GM12873 (cell line): Measurements from ENCODE around the gene YWHAQ.

Source experiments
- CTCF ChIP-seq: IDR thresholded peaks from 2 replicates; pipeline ENCODE4 v1.5.1; 2012; ENCODE audit warnings: low read depth, mild to moderate bottlenecking, moderate library complexity, low read length, control low read depth; ENCODE audit not compliant: insufficient read depth; ENCODE audit errors: missing control alignments

The YWHAQ gene

GRCh38 chr2:9661261-9661660 is 30.5 kb upstream of the YWHAQ start:
- TF ChIP-seq CTCF: no peak

- TF ChIP-seq CTCF: no peak
Observed at GRCh38 chr2:9660781-9661180, 30.0 kb upstream of the YWHAQ start.

- no peak for TF ChIP-seq CTCF
Observed at GRCh38 chr2:9660154-9660553, 29.4 kb upstream of the YWHAQ start.

GRCh38 chr2:9658972-9659371 is 28.2 kb upstream of the YWHAQ start:
- TF ChIP-seq CTCF: no peak

- TF ChIP-seq CTCF: no peak
Observed at GRCh38 chr2:9657731-9658130, 26.9 kb upstream of the YWHAQ start.

- TF ChIP-seq CTCF: no peak
Observed at GRCh38 chr2:9657083-9657482, 26.3 kb upstream of the YWHAQ start.

- TF ChIP-seq CTCF: no peak
Observed at GRCh38 chr2:9656270-9656766, 25.5 kb upstream of the YWHAQ start.
